GM19035 (cell line): ENCODE data around the gene L3MBTL3.

Experiments used
- ATAC-seq: cut with Tn5 transposase; IDR thresholded peaks from one replicate; pipeline ENCODE4 v1.9.1; 2021; ENCODE audit not compliant: unreplicated experiment

Gene L3MBTL3

GRCh38 chr6:130026859-130027258 lies 8.5 kb downstream of the L3MBTL3 start:
- ATAC-seq: no peak

GRCh38 chr6:130027948-130028347 lies 9.6 kb downstream of the L3MBTL3 start:
- peak; percentile 80 for ATAC-seq

- ATAC-seq: no peak
Observed at GRCh38 chr6:130029163-130029562, 10.8 kb downstream of the L3MBTL3 start.

- ATAC-seq: no peak
Observed at GRCh38 chr6:130032758-130033340, 14.5 kb downstream of the L3MBTL3 start.

- no peak for ATAC-seq
Observed at GRCh38 chr6:130033949-130034348, 15.6 kb downstream of the L3MBTL3 start.

GRCh38 chr6:130034378-130035146 lies 16.2 kb downstream of the L3MBTL3 start:
- no peak for ATAC-seq

- no peak for ATAC-seq
Observed at GRCh38 chr6:130035211-130035610, 16.8 kb downstream of the L3MBTL3 start.

GRCh38 chr6:130037207-130037811 lies 18.9 kb downstream of the L3MBTL3 start:
- ATAC-seq: no peak

GRCh38 chr6:130041594-130041993 lies 23.2 kb downstream of the L3MBTL3 start:
- ATAC-seq: peak; percentile 59

- no peak for ATAC-seq
Observed at GRCh38 chr6:130043344-130043743, 25.0 kb downstream of the L3MBTL3 start.

GRCh38 chr6:130045622-130046021 lies 27.2 kb downstream of the L3MBTL3 start:
- ATAC-seq: no peak

GRCh38 chr6:130046671-130047070 lies 28.3 kb downstream of the L3MBTL3 start:
- ATAC-seq: no peak

- no peak for ATAC-seq
Observed at GRCh38 chr6:130047088-130047995, 29.0 kb downstream of the L3MBTL3 start.

GRCh38 chr6:130050230-130050629 lies 31.8 kb downstream of the L3MBTL3 start:
- ATAC-seq: no peak

GRCh38 chr6:130054725-130055124 lies 36.3 kb downstream of the L3MBTL3 start:
- ATAC-seq: no peak

- ATAC-seq: no peak
Observed at GRCh38 chr6:130055271-130055670, 36.9 kb downstream of the L3MBTL3 start.

- ATAC-seq: no peak
Observed at GRCh38 chr6:130057495-130057894, 39.1 kb downstream of the L3MBTL3 start.

GRCh38 chr6:130063806-130064205 lies 45.4 kb downstream of the L3MBTL3 start:
- ATAC-seq: no peak

GRCh38 chr6:130065609-130066156 lies 47.3 kb downstream of the L3MBTL3 start:
- ATAC-seq: no peak

GRCh38 chr6:130069485-130069884 lies 51.1 kb downstream of the L3MBTL3 start:
- no peak for ATAC-seq

GRCh38 chr6:130070326-130070725 lies 51.9 kb downstream of the L3MBTL3 start:
- no peak for ATAC-seq
